Midbrain (tissue), 1 donor: Measurements from ENCODE around the gene VDAC2.
"Not testable (repeated sequence)": the region's sequence is repeated elsewhere in the genome, so short reads cannot be mapped to it uniquely, and the experiment has no call there.

Experiments used
- DNase-seq: peaks from one replicate; lab custom pipeline; 2025; lab: John Stamatoyannopoulos, UW

The VDAC2 gene

GRCh38 chr10:75199949-75200348, 10.6 kb upstream of the VDAC2 start:
- not testable (repeated sequence) for DNase-seq

- DNase-seq, result no peak
These were observed 8.7 kb upstream of the VDAC2 start for GRCh38 chr10:75201793-75202307.

GRCh38 chr10:75202321-75203045, 8.1 kb upstream of the VDAC2 start:
- DNase-seq, result no peak

- DNase-seq, result not testable (repeated sequence)
These were observed 7.5 kb upstream of the VDAC2 start for GRCh38 chr10:75203046-75203620.

- DNase-seq, result no peak
These were observed 6.9 kb upstream of the VDAC2 start for GRCh38 chr10:75203724-75204123.

GRCh38 chr10:75205908-75206307, 4.7 kb upstream of the VDAC2 start:
- DNase-seq, result no peak

- not testable (repeated sequence) for DNase-seq
These were observed 4.0 kb upstream of the VDAC2 start for GRCh38 chr10:75206638-75207037.

GRCh38 chr10:75207079-75207856, 3.3 kb upstream of the VDAC2 start:
- no peak for DNase-seq

GRCh38 chr10:75207857-75208144, 2.8 kb upstream of the VDAC2 start:
- no peak for DNase-seq

- DNase-seq, result no peak
These were observed 2.4 kb upstream of the VDAC2 start for GRCh38 chr10:75208181-75208580.

- no peak for DNase-seq
These were observed 1.3 kb upstream of the VDAC2 start for GRCh38 chr10:75209086-75209920.

- peak; percentile 74 for DNase-seq
These were observed 695 bp upstream of the VDAC2 start for GRCh38 chr10:75209921-75210281.

- no peak for DNase-seq
These were observed 553 bp downstream of the VDAC2 start for GRCh38 chr10:75211007-75211691.

GRCh38 chr10:75212343-75212742, 1.7 kb downstream of the VDAC2 start:
- no peak for DNase-seq

- no peak for DNase-seq
These were observed 9.7 kb downstream of the VDAC2 start for GRCh38 chr10:75220274-75220673.

GRCh38 chr10:75221492-75221891, 10.9 kb downstream of the VDAC2 start:
- DNase-seq, result not testable (repeated sequence)

GRCh38 chr10:75223507-75223906, 12.9 kb downstream of the VDAC2 start:
- DNase-seq, result no peak

- no peak for DNase-seq
These were observed 15.5 kb downstream of the VDAC2 start for GRCh38 chr10:75226095-75226494.

- DNase-seq, result no peak
These were observed 16.1 kb downstream of the VDAC2 start for GRCh38 chr10:75226656-75227055.

- DNase-seq, result no peak
These were observed 17.7 kb downstream of the VDAC2 start for GRCh38 chr10:75228278-75228677.

- no peak for DNase-seq
These were observed 18.2 kb downstream of the VDAC2 start for GRCh38 chr10:75228834-75229233.

GRCh38 chr10:75229971-75230370, 19.4 kb downstream of the VDAC2 start:
- no peak for DNase-seq
